SK-N-MC (cell line): ENCODE data around the gene PAMR1.

ENCODE experiments used
- EZH2 ChIP-seq: fragments of 200-600 bp; sonication (generic); IDR thresholded peaks from one replicate; pipeline ENCODE4 v1.6.1; 2017; ENCODE audit warnings: antibody characterized with exemption
- FOXP2 ChIP-seq: optimal IDR thresholded peaks from 2 replicates; pipeline ENCODE3; 2011; ENCODE audit warnings: mild to moderate bottlenecking, moderate library complexity; ENCODE audit not compliant: insufficient read depth; ENCODE audit errors: extremely low read length, control extremely low read depth
- POLR2AphosphoS5 ChIP-seq: IDR thresholded peaks from 2 replicates; pipeline ENCODE4 v1.6.1; 2012; ENCODE audit warnings: mild to moderate bottlenecking, low read depth, low read length, borderline replicate concordance

DNA sequence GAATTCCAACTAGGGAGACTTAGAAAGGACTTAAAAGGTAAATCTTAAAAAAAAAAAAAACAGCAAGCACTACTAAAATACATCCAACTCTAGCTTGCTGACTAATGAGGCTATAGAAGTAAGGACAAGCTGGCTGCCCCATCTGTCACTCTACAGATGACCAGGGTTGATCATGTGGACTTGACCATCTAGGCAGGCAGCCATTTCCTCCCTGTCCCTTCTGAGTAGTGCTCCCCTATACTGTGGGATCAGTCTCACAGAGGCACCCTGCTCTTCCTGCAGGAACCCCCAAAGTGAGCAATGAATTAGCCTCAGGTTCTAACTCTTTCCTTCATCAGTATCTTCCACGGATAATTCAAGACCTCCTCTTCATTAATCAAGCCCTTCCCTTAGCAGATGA is 118.4 kb downstream of the PAMR1 start:
- TF ChIP-seq POLR2AphosphoS5 (no peak), EZH2 (no peak), FOXP2 (no peak)
